Activated naive CD4-positive, alpha-beta T cell treated with anti-CD3 and anti-CD28 coated beads, Interleukin-2, amount 50 U/mL, for 24 hours (primary cell): ENCODE results near the gene DNAH2.
"Not testable (repeated sequence)": the region's sequence is repeated elsewhere in the genome, so short reads cannot be mapped to it uniquely, and the experiment has no call there.

Experiments used
- H3K27ac Mint-ChIP-seq: one replicate; pipeline ENCODE4 v1.8.0; 2021; ENCODE audit warnings: mild to moderate bottlenecking, mixed read lengths
- H3K27me3 Mint-ChIP-seq: one replicate; pipeline ENCODE4 v1.8.0; 2021; ENCODE audit warnings: mixed read lengths
- H3K36me3 Mint-ChIP-seq: one replicate; pipeline ENCODE4 v1.8.0; 2021; ENCODE audit warnings: mixed read lengths
- H3K4me1 Mint-ChIP-seq: one replicate; pipeline ENCODE4 v1.8.0; 2021; ENCODE audit warnings: mixed read lengths
- H3K4me3 Mint-ChIP-seq: one replicate; pipeline ENCODE4 v1.8.0; 2021; ENCODE audit warnings: mild to moderate bottlenecking, mixed read lengths
- H3K9me3 Mint-ChIP-seq: one replicate; pipeline ENCODE4 v1.8.0; 2021; ENCODE audit warnings: mixed read lengths

DNAH2 gene

DNA sequence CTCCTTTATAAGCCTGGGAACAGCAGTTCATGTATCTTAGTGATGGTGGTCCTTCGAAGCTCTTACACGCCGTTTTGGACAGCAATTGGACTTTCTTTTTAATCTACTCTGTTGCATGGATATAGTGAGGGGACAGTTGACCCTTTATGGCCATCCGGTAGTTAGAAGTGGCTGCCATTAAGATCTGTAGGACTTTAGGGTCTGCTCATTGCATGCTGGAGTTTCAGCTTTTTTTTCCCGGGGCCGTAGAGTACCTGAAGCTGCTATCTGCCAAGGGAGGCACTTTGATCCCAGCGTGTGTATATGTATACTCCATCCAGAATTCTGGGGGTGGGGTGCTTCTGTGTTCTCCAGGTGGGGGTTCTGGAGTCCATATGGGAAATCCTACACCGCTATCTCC is 141.5 kb downstream of the DNAH2 start:
- no peak overlapping the region for H3K4me3 Mint-ChIP-seq
- H3K27me3 Mint-ChIP-seq, result no peaks in the 10 kb centered on the region
- no peaks in the 10 kb centered on the region for H3K9me3 Mint-ChIP-seq
- peaks cover 12% of the 10 kb centered on the region for H3K36me3 Mint-ChIP-seq
- H3K4me1 Mint-ChIP-seq, result peaks cover 4% of the 10 kb centered on the region
- H3K27ac Mint-ChIP-seq, result peak overlapping the region; percentile 13

DNA sequence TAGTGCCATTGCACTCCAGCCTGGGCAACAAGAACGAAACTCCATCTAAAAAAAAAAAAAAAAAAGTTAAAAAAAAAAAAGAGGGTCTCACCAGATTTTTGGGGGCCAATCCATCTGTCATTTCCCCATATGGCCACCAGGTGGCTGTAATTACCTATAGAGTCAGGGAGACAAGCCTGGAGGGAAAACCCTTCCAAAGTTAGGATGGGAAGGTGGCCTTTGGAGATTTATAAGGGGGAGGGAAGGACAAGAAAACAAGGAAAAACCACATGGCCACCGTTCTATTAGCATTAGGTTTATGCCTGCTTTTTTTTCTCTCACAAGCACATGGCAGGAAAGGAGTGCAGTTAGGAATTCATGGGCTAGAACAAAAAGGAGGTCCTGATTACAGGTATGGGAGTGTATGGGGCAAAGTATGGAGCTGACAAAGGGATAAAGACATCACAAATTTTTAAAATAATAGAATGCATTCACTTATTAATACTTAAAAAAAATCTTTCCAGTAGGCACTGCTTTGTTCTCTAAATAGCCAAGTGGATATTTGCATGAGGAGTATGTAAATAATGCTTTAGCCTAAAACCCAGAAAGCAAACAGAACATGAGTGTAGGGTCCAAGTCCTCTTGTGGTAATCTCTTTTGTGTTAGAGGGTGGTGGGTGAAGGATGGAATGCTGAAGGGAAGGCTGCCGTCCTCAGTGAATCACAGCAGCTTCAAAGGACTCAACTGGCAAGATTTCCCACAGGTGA is 145.3 kb downstream of the DNAH2 start:
- peak overlapping the region; percentile 3 for H3K27ac Mint-ChIP-seq
- H3K36me3 Mint-ChIP-seq, result peaks cover 9% of the 10 kb centered on the region
- no peak overlapping the region for H3K4me3 Mint-ChIP-seq
- H3K27me3 Mint-ChIP-seq, result no peaks in the 10 kb centered on the region
- peaks cover 25% of the 10 kb centered on the region for H3K4me1 Mint-ChIP-seq
- no peaks in the 10 kb centered on the region for H3K9me3 Mint-ChIP-seq

DNA sequence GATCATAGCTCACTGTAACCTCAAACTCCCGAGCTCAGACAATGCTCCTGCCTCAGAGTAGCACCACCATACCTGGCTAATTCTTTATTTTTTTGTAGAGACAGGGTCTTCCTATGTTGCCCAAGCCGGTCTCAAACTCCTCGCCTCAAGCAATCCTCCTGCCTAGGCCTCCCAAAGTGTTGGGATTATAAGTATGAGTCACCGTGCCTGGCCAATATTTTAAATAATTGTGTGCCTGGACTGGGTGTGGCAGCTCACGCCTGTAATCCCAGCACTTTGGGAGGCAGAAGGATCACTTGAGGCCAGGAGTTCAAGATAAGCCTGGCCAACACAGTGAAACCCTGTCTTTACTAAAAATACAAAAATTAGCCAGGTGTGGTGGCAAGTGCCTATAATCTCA is 146.8 kb downstream of the DNAH2 start:
- not testable (repeated sequence) for H3K27me3 Mint-ChIP-seq

DNA sequence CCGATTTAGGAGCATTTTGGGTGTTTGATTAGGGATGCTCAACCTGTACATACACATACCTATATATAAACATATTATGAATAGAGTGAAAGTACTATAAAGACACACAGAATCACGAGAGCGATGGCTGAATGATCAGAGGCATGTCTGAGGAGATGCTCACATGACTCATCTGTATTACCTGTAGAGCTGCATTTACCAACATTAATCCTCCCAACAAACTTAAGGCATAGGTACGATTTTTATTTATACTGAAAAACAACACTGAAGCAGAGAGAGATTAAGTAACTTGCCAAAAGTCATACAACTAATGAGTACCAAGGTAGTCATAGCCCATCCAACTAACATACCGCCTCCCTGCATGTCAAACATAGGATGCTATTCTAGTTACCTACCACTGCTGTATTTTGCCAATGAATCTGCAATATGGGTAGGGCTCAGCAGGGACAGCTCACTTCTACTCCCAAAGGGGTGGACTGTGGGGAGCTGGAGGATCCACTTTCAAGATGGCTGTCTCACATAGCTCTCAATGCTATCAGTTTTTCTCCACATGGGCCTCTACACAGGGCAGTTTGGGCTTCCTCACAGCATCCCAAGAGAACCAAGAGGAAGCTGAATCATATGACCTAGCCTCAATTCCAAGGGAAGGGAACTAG is 147.6 kb downstream of the DNAH2 start:
- Mint-ChIP-seq H3K27ac (no peak overlapping the region), H3K9me3 (no peaks in the 10 kb centered on the region), H3K27me3 (no peaks in the 10 kb centered on the region), H3K36me3 (peaks cover 4% of the 10 kb centered on the region), H3K4me3 (no peak overlapping the region), H3K4me1 (peaks cover 43% of the 10 kb centered on the region)

More for the DNA sequence above, 146.8 kb downstream of the DNAH2 start:
- not testable (repeated sequence) for H3K4me3 Mint-ChIP-seq, H3K36me3 Mint-ChIP-seq, H3K9me3 Mint-ChIP-seq, H3K27ac Mint-ChIP-seq
- peaks cover 38% of the 10 kb centered on the region for H3K4me1 Mint-ChIP-seq

DNA sequence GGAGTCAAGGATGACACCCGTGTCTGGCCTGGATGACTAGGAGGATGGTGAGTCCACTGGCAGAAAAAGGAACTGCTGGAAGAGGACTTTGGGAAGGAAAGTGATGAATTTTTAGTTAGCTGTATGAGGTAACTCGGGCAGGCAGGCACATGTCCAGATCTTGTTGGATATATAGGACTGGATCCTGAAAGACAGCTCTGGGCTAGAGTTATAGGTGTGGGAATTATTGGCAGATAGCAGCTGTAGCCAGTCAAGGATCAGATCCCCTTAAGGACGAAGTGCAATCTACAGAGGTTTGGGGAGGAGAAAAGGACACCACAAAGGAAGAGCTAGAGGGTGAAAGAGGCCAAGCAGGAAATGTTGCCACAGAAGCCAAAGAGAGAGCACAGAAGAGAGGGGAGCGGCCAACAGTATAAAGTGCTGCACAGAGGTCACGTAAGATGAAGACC is 150.4 kb downstream of the DNAH2 start:
- Mint-ChIP-seq H3K36me3 (peaks cover 2% of the 10 kb centered on the region), H3K27ac (peak overlapping the region; percentile 93), H3K27me3 (no peaks in the 10 kb centered on the region), H3K9me3 (no peaks in the 10 kb centered on the region), H3K4me1 (peaks cover 44% of the 10 kb centered on the region), H3K4me3 (peak overlapping the region; percentile 37)

DNA sequence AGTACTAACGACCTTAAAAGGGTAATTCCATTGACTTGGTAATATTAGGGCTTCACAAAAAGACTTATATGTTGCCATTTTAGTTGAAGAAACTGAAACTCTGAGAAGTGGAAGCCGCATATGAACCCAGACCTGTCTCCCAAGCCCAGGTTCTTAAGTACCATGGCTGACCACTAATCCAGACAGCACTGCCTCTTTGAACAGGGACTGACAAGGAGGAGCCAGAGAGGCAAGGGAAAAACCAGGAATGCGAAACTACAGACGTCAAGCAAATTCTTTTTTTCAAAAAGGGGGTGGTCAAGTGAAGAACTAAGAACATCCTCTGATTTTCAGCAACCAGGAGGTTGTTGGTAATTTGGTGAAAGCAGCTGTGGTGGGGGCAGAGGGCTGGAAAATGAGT is 155.5 kb downstream of the DNAH2 start:
- H3K4me1 Mint-ChIP-seq, result peaks cover 50% of the 10 kb centered on the region
- no peaks in the 10 kb centered on the region for H3K27me3 Mint-ChIP-seq
- H3K9me3 Mint-ChIP-seq, result no peaks in the 10 kb centered on the region
- H3K4me3 Mint-ChIP-seq, result no peak overlapping the region
- peaks cover 14% of the 10 kb centered on the region for H3K36me3 Mint-ChIP-seq
- peak overlapping the region; percentile 68 for H3K27ac Mint-ChIP-seq

DNA sequence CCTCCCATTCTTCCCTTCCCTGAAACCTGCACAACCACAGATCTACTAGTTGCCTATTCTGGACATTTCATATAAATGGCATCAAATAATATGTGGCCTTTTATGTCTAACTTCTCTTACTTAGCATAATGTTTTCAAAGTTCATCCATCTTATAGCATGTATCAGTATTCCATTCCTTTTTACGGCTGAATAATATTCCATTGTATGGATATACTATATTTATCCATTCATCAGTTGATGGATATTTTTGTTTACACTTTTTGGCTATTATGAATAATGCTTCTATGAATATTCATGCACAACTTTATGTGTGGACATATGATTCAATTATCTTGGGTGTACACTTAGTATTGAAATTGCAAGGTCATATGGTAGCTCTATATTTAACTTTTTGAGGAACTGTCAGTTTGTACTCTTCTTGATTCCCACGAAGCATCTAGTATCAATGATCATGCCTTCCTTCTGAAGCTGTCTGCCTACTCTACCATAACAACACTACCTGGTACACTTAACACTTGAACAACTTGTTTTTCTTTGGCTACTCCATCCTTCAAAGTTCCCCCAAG is 158.3 kb downstream of the DNAH2 start:
- H3K27ac Mint-ChIP-seq, result no peak overlapping the region
- no peak overlapping the region for H3K4me3 Mint-ChIP-seq
- H3K36me3 Mint-ChIP-seq, result peaks cover 14% of the 10 kb centered on the region
- H3K27me3 Mint-ChIP-seq, result no peaks in the 10 kb centered on the region
- H3K9me3 Mint-ChIP-seq, result no peaks in the 10 kb centered on the region
- peaks cover 34% of the 10 kb centered on the region for H3K4me1 Mint-ChIP-seq

DNA sequence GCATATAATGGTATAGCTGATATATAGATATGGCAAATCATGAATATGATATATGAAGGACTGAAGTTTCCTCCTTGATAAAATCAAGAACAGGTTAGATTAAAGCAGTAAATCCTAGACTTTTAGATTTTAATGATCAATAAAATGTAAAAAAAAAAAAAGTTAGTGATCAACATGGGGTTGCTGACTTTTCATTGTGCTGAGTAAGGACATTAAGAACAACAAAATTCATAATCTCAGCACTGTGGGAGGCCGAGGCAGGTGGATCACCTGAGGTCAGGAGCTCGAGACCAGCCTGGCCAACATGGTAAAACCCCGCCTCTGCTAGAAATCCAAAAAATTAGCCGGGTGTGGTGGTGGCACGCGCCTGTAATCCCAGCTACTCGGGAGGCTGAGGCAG is 160.7 kb downstream of the DNAH2 start:
- H3K27ac Mint-ChIP-seq, result no peak overlapping the region
- no peak overlapping the region for H3K4me3 Mint-ChIP-seq
- peaks cover 14% of the 10 kb centered on the region for H3K36me3 Mint-ChIP-seq
- no peaks in the 10 kb centered on the region for H3K27me3 Mint-ChIP-seq
- peaks cover 26% of the 10 kb centered on the region for H3K4me1 Mint-ChIP-seq
- H3K9me3 Mint-ChIP-seq, result no peaks in the 10 kb centered on the region

DNA sequence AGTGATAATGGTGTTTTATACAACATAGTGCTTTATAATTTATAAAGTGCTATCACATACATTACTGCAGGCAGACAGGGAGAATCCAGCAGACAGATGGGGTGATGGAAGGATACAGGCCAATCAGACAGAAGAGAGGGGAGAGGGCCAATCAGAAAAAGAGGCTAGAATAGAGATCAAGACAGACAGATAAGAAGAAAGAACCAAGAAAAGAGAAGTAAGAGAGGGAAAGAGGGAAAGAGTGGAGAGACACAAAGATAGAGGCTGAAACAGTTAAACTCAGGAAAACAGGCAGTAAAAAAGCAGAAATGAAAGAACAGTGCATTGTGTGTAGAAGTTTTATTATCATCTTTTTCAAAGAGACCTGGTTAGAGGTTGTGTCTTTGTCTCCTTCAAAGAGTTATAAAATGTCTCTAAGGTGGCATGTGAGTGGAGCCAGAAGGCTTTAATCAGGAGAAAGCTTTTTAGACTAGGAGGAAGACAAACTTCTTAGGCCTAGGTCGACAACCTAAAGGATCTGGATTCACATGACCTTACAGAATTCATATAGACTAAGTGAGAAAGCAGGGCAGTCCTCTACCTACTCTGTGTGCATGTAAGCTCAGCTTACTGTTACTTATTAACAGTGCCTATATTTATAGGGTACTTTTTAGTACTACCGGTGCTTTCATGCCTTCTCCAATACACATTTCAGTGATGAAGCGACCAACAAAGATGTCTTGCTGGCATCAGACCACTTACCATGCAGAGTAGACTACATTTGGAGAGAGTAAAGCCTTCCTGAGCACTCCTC is 162.7 kb downstream of the DNAH2 start:
- peaks cover 14% of the 10 kb centered on the region for H3K4me1 Mint-ChIP-seq
- H3K27me3 Mint-ChIP-seq, result no peaks in the 10 kb centered on the region
- H3K9me3 Mint-ChIP-seq, result no peaks in the 10 kb centered on the region
- H3K27ac Mint-ChIP-seq, result no peak overlapping the region
- H3K4me3 Mint-ChIP-seq, result no peak overlapping the region
- H3K36me3 Mint-ChIP-seq, result peaks cover 7% of the 10 kb centered on the region

DNA sequence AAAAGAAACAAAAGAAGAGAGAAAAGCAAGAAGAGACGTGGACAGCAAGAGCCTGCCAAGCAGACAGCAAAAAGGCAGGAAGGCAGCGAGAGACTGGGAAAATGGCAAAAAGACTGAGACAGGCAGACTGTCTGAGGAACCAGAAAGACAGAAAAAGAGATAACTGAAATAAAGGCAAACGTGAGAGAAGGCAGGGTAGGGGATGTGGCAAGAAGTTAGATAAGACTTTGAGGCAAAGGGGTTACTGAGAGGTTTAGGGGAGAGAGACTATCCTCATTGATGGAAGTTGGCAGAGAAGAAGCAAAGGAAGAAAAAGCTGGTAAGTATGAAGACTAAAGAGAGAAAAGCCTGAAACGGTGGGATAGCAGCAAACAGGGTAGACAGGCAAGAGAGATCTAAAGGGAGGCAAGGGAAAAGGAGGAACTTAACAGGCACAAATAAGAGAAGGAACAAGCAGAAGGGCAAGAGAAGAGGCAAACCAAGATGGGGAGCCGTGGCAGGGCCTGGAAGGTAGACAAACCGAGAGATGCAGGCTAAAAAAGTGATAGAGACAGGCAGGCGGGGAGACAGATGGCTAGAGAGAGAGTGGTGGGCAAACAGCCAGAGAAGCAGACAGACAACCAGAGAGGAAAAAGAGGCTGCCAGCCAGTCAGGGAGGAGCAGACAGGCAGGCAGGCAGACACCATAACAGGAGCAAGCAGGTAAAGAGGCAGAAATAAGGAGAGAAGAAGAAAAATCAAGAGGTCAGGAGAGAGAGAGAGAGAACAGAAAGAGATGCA is 163.9 kb downstream of the DNAH2 start:
- no peak overlapping the region for H3K4me3 Mint-ChIP-seq
- H3K36me3 Mint-ChIP-seq, result peaks cover 4% of the 10 kb centered on the region
- no peaks in the 10 kb centered on the region for H3K27me3 Mint-ChIP-seq
- H3K27ac Mint-ChIP-seq, result no peak overlapping the region
- no peaks in the 10 kb centered on the region for H3K9me3 Mint-ChIP-seq
- peaks cover 5% of the 10 kb centered on the region for H3K4me1 Mint-ChIP-seq

DNA sequence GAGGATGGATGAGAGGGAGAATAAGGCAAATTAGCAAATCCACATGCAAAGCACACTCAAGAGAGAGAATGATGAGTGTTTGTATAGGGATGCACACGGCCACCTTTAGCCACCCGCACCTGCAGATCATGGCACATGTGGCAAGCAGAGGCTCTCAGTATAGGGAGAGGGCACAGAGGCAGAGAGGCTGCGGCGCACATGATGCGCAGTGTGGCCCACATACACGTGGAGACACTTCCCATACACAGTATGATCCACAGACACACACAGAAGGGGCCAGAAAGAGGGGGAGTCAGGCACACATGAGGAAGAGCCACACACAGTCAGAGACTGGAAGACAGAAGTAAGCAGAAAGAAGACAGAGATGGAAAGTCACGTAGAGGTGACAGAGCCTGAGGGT is 164.5 kb downstream of the DNAH2 start:
- H3K36me3 Mint-ChIP-seq, result peaks cover 3% of the 10 kb centered on the region
- no peak overlapping the region for H3K4me3 Mint-ChIP-seq
- no peaks in the 10 kb centered on the region for H3K27me3 Mint-ChIP-seq
- H3K4me1 Mint-ChIP-seq, result no peaks in the 10 kb centered on the region
- no peak overlapping the region for H3K27ac Mint-ChIP-seq
- no peaks in the 10 kb centered on the region for H3K9me3 Mint-ChIP-seq

DNA sequence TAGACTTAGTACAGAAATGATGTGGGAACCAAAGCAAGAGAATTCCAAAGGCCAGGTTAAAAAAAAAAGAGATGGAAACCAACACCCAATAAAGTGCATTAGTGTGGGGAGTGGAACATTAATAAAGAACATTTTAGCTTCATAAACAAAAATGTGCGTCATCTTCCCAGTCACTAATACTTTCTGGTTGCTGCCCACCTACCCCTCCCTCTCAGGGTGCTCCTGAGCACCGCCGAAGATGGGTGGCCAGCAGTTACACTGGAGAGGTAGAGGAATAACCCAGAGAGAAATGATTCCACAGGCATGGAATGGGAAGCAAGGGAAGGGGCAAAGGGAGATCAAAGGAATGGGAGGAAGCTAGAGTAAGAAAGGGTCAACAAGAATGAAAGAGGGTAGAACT is 165.1 kb downstream of the DNAH2 start:
- no peaks in the 10 kb centered on the region for H3K27me3 Mint-ChIP-seq

More for the DNA sequence above, 165.1 kb downstream of the DNAH2 start:
- Mint-ChIP-seq H3K27ac (no peak overlapping the region), H3K4me3 (no peak overlapping the region), H3K4me1 (no peaks in the 10 kb centered on the region), H3K9me3 (no peaks in the 10 kb centered on the region), H3K36me3 (peaks cover 3% of the 10 kb centered on the region)
